ENCODE data around the gene THSD4. TPM values are rescaled to one million over a fixed set of nuclear protein-coding genes. Genes with fewer than 3 reads are reported as not detected.
"Not testable (repeated sequence)": the region's sequence is repeated elsewhere in the genome, so short reads cannot be mapped to it uniquely, and the experiment has no call there.

THSD4 gene
- total RNA-seq, 4 donors from 2014 or later = 10.7 to 59.5 (median 49.0) TPM

- H3K27me3 ChIP-seq = no peaks in the 10 kb centered on the region
- H3K4me1 ChIP-seq = no peaks in the 10 kb centered on the region
- no peaks in the 10 kb centered on the region for H3K9me3 ChIP-seq
- DNase-seq = no peak
- H3K4me3 ChIP-seq = no peak overlapping the region
- H3K27ac ChIP-seq = no peak overlapping the region
- no peak for TF ChIP-seq POLR2A (IDR thresholded peaks at IDR 0.05)
- no peak for TF ChIP-seq CTCF (IDR thresholded peaks at IDR 0.05)
- H3K36me3 ChIP-seq = no peaks in the 10 kb centered on the region
These were observed 55.9 kb downstream of the THSD4 start for GRCh38 chr15:71171195-71171594.

DNA sequence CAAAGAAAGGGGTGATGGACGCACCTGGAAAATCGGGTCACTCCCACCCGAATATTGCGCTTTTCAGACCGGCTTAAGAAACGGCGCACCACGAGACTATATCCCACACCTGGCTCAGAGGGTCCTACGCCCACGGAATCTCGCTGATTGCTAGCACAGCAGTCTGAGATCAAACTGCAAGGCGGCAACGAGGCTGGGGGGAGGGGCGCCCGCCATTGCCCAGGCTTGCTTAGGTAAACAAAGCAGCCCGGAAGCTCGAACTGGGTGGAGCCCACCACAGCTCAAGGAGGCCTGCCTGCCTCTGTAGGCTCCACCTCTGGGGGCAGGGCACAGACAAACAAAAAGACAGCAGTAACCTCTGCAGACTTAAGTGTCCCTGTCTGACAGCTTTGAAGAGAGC lies 59.1 kb downstream of the THSD4 start:
- H3K4me1 ChIP-seq, H3K27me3 ChIP-seq, H3K27ac ChIP-seq, H3K4me3 ChIP-seq, DNase-seq, H3K36me3 ChIP-seq, H3K9me3 ChIP-seq: not testable (repeated sequence)

DNA sequence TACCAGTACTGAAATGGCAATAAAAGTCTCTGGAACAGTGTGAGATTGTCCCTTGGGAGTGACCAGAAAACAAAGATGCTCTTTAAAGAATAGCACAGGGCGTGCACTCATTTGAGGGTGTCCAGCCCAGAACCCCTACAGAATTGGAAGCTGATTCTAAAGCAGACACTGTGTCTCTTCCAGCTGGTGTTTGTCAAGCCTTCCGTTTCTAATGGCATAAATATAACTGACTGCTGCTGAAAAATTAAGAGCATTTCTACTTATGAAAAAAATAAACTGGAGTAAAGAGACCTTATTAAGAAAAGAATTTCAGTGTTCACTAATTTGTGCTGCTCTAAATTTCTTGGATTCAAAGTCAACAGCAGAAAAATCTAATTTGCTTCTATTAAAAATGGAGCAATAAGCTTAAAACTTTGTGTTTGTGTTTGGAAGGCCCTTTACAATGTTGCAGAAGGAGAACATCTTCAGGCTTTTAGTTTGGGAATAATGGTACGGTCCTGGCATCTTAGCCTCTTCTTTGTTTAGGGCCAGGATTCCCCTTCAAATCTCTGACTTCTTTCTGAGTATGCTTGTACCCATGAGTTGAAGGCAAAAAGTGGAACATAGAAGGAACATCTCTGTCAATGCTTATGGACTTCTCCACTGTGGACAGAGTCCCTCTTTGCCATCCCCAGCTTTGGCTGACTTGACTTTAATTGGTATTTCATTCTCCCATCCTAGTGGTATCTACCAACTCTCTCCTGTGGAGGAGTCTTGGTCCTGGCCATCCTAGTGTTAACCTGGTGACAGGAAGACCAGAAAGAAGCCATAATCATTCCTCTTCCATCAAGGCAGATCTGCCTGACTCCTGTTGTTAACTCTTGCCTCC lies 65.9 kb downstream of the THSD4 start:
- H3K27me3 ChIP-seq = no peaks in the 10 kb centered on the region
- TF ChIP-seq POLR2A (IDR thresholded peaks at IDR 0.05) (no peak), CTCF (IDR thresholded peaks at IDR 0.05) (no peak)
- H3K9me3 ChIP-seq = no peaks in the 10 kb centered on the region
- H3K4me3 ChIP-seq = no peak overlapping the region
- H3K36me3 ChIP-seq = no peaks in the 10 kb centered on the region
- no peaks in the 10 kb centered on the region for H3K4me1 ChIP-seq
- no peak for DNase-seq
- no peak overlapping the region for H3K27ac ChIP-seq

DNA sequence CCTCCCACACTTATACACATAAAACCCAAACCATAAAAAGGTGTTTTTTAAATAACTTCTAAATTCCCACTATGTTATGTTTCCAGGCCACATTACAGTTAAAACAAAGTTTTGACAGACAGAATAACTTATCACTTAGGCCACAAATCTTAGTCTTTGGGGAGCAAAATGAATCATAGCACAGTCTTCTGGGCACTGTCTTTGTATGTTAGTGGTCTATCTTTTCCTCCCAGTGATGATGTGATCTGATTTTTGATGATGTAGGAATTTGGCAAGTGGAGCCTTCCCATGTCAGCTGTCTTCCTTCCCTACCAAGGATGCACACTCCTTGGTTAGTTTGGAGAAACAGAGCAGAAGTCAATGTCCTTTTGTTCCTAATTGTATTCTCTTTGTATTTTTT lies 67.3 kb downstream of the THSD4 start:
- TF ChIP-seq CTCF (IDR thresholded peaks at IDR 0.05) = no peak
- no peak for TF ChIP-seq POLR2A (IDR thresholded peaks at IDR 0.05)
- no peaks in the 10 kb centered on the region for H3K4me1 ChIP-seq
- H3K9me3 ChIP-seq = no peaks in the 10 kb centered on the region
- no peak overlapping the region for H3K27ac ChIP-seq
- no peaks in the 10 kb centered on the region for H3K27me3 ChIP-seq
- DNase-seq = no peak
- no peak overlapping the region for H3K4me3 ChIP-seq
- no peaks in the 10 kb centered on the region for H3K36me3 ChIP-seq

DNA sequence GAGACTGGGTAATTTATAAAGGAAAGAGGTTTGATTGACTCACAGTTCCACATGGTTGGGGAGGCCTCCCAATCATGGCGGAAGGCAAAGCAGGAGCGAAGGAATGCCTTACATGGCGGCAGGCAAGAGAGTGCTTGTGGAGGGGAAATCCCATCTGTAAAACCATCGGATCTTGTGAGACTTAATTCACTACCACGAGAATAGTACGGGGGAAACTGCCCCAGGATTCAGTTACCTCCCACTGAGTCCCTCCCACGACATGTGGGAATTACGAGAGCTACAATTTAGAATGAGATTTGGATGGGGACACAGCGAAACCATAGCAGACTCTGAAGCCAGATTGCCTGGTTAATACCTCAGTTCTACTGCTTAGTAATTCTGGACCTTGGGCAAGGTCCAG lies 67.8 kb downstream of the THSD4 start:
- no peak for TF ChIP-seq POLR2A (IDR thresholded peaks at IDR 0.05)
- no peak for TF ChIP-seq CTCF (IDR thresholded peaks at IDR 0.05)

GRCh38 chr15:71185706-71186105 lies 70.4 kb downstream of the THSD4 start:
- no peaks in the 10 kb centered on the region for H3K4me1 ChIP-seq
- no peak overlapping the region for H3K4me3 ChIP-seq
- H3K27ac ChIP-seq = no peak overlapping the region
- H3K27me3 ChIP-seq = no peaks in the 10 kb centered on the region
- no peaks in the 10 kb centered on the region for H3K9me3 ChIP-seq
- no peak for TF ChIP-seq POLR2A (IDR thresholded peaks at IDR 0.05)
- no peak for DNase-seq
- H3K36me3 ChIP-seq = no peaks in the 10 kb centered on the region

More for the DNA sequence above, 67.8 kb downstream of the THSD4 start:
- no peak overlapping the region for H3K27ac ChIP-seq
- H3K36me3 ChIP-seq = no peaks in the 10 kb centered on the region
- no peak overlapping the region for H3K4me3 ChIP-seq
- no peaks in the 10 kb centered on the region for H3K9me3 ChIP-seq
- H3K27me3 ChIP-seq = no peaks in the 10 kb centered on the region
- no peak for DNase-seq
- no peaks in the 10 kb centered on the region for H3K4me1 ChIP-seq
